HG03060 (cell line): ENCODE measurements around the gene TRMT112.

ENCODE experiments used
- ATAC-seq: cut with Tn5 transposase; IDR thresholded peaks from one replicate; pipeline ENCODE4 v1.9.1; 2021; ENCODE audit warnings: low read depth, moderate number of reproducible peaks; ENCODE audit not compliant: unreplicated experiment

TRMT112 gene

GRCh38 chr11:64317325-64317960, at the start of gene TRMT112:
TRMT112 (minus strand) TSS chr11:64317559; CDS start chr11:64317526, 33 bp downstream.
- peak; percentile 40 for ATAC-seq

DNA sequence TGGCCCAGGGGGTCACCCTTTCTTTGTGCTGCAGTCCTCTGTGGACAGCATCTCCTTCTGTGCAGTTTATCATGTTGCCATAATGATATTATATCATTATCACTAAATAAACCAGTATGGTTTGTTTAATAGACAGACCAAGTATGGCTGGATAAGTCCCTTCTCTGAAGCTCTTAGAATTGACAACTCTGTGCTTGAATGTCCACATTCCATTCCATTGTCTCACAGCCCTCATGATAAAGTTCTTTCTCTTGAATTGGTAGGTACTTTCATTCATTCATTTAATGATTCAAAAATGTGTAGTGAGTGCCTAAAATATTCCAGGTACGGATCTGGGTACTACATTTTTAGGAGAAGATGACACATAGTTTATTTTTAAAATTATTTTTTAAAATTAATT, 49.4 kb upstream of the TRMT112 start:
- no peak for ATAC-seq

GRCh38 chr11:64364911-64365310, 47.6 kb upstream of the TRMT112 start:
- ATAC-seq: no peak

DNA sequence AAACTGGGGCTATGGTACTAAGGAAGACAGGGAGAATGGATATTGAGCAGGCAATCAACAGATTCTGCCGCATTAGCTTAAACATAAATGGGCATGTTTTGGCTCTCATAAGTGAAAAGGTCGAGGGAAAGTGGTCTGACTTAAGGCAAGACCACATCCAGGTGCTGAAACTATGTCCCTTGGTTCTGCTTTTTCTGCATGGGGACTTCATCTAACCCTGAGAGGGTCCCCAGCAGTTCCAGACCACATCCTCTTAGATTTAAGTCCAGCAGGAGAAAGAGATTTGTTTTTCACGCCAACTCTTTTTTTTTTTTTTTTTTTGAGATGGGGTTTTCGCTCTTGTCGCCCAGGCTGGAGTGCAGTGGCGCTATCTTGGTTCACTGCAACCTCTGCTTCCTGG, 47.1 kb upstream of the TRMT112 start:
- ATAC-seq: no peak

DNA sequence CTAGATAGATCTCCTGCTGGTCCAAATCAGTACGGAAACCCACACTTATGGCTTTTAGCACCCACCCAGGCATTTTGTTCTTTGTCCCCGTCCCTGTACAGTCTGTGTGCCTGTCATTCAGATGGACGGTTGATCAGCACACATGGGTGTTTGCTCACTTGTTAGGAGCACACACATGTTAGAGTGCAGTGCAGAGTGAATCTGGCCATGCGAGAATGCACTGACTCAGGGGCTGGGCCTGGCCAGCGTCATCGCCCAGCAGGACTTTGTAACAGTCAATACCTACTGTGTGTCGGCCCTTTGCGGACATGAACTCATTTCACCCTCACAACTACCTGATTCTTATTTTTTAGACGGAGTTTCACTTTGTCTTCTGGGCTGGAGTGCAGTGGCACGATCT, 45.0 kb upstream of the TRMT112 start:
- no peak for ATAC-seq

GRCh38 chr11:64361659-64362058, 44.3 kb upstream of the TRMT112 start:
- ATAC-seq: no peak

- no peak for ATAC-seq
Observed at GRCh38 chr11:64360448-64360921, 43.1 kb upstream of the TRMT112 start.

GRCh38 chr11:64359712-64360445, 42.5 kb upstream of the TRMT112 start:
- no peak for ATAC-seq

GRCh38 chr11:64358907-64359711, 41.8 kb upstream of the TRMT112 start, which contains the start of gene RPS6KA4:
RPS6KA4 (plus strand) TSS chr11:64359162; CDS start chr11:64359236, 74 bp downstream.
- no peak for ATAC-seq

DNA sequence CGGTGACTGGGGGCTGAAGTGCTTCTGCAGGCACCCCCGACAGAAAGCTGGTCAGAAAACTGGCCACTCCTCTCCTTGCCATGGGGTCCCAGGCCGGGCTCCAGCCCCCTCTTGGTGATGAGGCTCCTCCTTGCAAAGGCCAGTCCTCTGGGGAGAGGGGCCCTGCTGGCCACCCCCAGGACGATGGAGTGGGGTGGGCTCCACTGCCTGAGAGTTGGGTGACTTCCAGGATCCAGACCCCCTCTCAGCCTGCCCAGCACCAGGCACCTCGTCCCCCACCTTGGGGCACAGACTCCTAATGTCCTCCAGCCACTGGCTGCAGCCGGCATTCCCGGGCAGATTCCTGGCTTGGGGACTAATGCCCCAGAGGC, 41.2 kb upstream of the TRMT112 start:
- ATAC-seq: no peak

DNA sequence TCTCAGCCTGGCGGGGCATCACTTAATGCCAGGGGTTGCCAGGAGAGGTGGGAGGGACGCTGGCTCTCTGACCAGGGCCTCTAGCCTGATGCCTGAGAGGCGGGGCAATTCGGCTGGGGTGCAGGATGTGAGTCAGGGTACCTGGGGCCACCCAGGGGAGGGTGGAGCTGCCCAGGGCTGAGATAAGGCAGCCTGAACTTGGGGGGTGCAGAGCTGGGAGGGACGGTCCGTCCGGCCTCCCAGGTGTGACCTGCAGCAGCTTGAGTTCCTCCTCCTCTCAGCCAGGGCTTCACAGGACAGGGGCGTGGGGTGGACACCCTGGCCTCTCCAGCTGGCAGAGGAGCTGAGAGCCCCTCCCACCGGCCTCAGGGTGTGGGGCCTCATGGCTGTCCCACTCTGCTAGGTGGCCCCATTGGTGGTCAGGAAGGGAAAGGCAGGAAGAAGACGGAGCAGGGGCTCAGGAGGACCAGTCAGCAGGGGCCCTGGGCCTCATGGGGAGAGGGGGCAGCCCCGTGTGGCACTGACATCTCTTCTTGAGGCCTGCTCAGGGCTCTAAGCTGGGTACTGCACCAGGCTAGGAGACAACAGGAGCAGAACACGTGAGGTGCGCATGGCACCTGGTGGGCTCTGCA, 40.7 kb upstream of the TRMT112 start:
- ATAC-seq: no peak

DNA sequence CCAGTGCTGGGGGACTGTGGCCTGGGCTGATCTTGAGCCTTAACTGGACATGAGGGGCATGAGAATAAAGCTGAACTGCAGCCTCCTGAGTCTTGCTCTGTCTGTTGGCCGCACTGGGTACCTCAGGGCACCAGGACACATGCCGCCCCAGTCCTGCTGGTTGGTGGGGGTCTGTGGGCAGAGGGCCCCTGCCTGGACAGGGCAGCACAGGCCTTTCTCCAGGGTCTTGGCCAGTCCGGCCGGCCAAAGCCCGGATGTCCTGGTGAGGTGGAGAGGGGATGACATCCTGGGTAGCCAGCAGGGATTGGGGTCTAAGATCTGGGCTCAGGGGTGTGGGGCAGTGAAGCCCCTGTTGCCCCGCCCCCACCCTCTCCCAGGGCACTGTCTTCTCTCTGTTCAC, 40.1 kb upstream of the TRMT112 start:
- no peak for ATAC-seq

- no peak for ATAC-seq
Observed at GRCh38 chr11:64356498-64357411, 39.4 kb upstream of the TRMT112 start.

- no peak for ATAC-seq
Observed at GRCh38 chr11:64355078-64355940, 38.0 kb upstream of the TRMT112 start.

- no peak for ATAC-seq
Observed at GRCh38 chr11:64353715-64354506, 36.6 kb upstream of the TRMT112 start.

DNA sequence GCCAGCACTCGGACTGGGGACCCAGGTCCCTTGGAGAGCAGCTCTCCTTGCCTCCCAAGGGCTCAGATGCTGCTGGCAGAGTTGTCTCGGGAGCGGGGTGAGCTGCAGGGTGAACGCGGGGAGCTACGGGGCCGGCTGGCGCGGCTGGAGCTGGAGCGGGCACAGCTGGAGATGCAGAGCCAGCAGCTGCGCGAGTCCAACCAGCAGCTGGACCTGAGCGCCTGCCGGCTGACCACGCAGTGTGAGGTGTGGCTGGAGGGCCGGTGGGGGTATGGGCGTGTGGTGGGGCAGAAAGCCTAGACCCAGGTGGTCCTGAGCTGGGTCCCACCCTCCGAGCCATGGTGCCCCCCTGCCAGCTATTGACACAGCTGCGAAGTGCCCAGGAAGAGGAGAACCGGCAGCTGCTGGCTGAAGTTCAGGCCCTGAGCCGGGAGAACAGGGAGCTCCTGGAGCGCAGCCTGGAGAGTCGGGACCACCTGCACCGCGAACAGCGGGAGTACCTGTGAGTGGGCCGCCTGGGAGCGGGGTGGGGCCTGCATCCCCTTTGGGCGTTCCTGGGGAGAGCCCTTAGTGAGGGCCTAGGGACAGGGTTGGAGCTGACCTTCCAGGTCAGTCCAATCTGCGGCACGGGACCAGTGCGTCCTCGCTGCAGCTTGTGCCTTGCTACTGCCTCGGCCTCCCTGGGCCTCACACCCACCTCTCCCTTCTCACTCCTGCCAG, 35.8 kb upstream of the TRMT112 start:
- no peak for ATAC-seq
